Activated T-cell treated with anti-CD3 and anti-CD28 coated beads, Interleukin-2, amount 50 U/mL, for 24 hours (primary cell): Measurements from ENCODE around the gene SLC22A16.
"Not testable (repeated sequence)": the region's sequence is repeated elsewhere in the genome, so short reads cannot be mapped to it uniquely, and the experiment has no call there.

Experiments used
- DNase-seq: peaks from one replicate; pipeline ENCODE4 v3.0.0-alpha.2; 2020
- H3K27ac Mint-ChIP-seq: 2 replicates; pipeline ENCODE4 v1.8.0; 2020; ENCODE audit warnings: mild to moderate bottlenecking, mixed read lengths
- H3K27me3 Mint-ChIP-seq: 2 replicates; pipeline ENCODE4 v1.8.0; 2020; ENCODE audit warnings: mixed read lengths
- H3K36me3 Mint-ChIP-seq: 2 replicates; pipeline ENCODE4 v1.8.0; 2020; ENCODE audit warnings: low read depth, mixed read lengths
- H3K4me1 Mint-ChIP-seq: 2 replicates; pipeline ENCODE4 v1.8.0; 2020; ENCODE audit warnings: low read depth, mixed read lengths
- H3K4me3 Mint-ChIP-seq: 2 replicates; pipeline ENCODE4 v1.8.0; 2020; ENCODE audit warnings: mild to moderate bottlenecking, moderate library complexity, mixed read lengths
- H3K9me3 Mint-ChIP-seq: 2 replicates; pipeline ENCODE4 v1.8.0; 2020; ENCODE audit warnings: mixed read lengths

The SLC22A16 gene

GRCh38 chr6:110475066-110475653 is 1.3 kb downstream of the SLC22A16 start:
- Mint-ChIP-seq H3K4me3 (peak overlapping the region; percentile 62), H3K27ac (no peak overlapping the region), H3K4me1 (peaks cover 10% of the 10 kb centered on the region), H3K27me3 (peaks cover 55% of the 10 kb centered on the region), H3K9me3 (no peaks in the 10 kb centered on the region), H3K36me3 (no peaks in the 10 kb centered on the region)
- no peak for DNase-seq

GRCh38 chr6:110474500-110474899 is 1.9 kb downstream of the SLC22A16 start:
- Mint-ChIP-seq H3K27me3 (peaks cover 54% of the 10 kb centered on the region), H3K36me3 (no peaks in the 10 kb centered on the region)
- no peak for DNase-seq

GRCh38 chr6:110472739-110473138 is 3.7 kb downstream of the SLC22A16 start:
- Mint-ChIP-seq H3K27me3 (peaks cover 40% of the 10 kb centered on the region), H3K36me3 (no peaks in the 10 kb centered on the region), H3K27ac (no peak overlapping the region), H3K9me3 (no peaks in the 10 kb centered on the region), H3K4me3 (no peak overlapping the region), H3K4me1 (peaks cover 10% of the 10 kb centered on the region)
- DNase-seq: no peak

More at GRCh38 chr6:110474500-110474899, 1.9 kb downstream of the SLC22A16 start:
- Mint-ChIP-seq H3K27ac (no peak overlapping the region), H3K9me3 (no peaks in the 10 kb centered on the region), H3K4me3 (no peak overlapping the region), H3K4me1 (peaks cover 10% of the 10 kb centered on the region)

- Mint-ChIP-seq H3K9me3 (no peaks in the 10 kb centered on the region), H3K27me3 (peaks cover 36% of the 10 kb centered on the region), H3K36me3 (no peaks in the 10 kb centered on the region)
Observed at GRCh38 chr6:110471726-110472365, 4.6 kb downstream of the SLC22A16 start.

GRCh38 chr6:110468731-110469130 is 7.7 kb downstream of the SLC22A16 start:
- no peak overlapping the region for H3K4me3 Mint-ChIP-seq
- H3K27ac Mint-ChIP-seq: no peak overlapping the region
- no peak for DNase-seq
- H3K36me3 Mint-ChIP-seq: no peaks in the 10 kb centered on the region
- H3K27me3 Mint-ChIP-seq: peaks cover 27% of the 10 kb centered on the region
- H3K9me3 Mint-ChIP-seq: peaks cover 17% of the 10 kb centered on the region
- no peaks in the 10 kb centered on the region for H3K4me1 Mint-ChIP-seq

More at GRCh38 chr6:110471726-110472365, 4.6 kb downstream of the SLC22A16 start:
- H3K4me1 Mint-ChIP-seq: peaks cover 10% of the 10 kb centered on the region
- H3K27ac Mint-ChIP-seq: no peak overlapping the region
- no peak for DNase-seq
- H3K4me3 Mint-ChIP-seq: no peak overlapping the region

- Mint-ChIP-seq H3K27ac (no peak overlapping the region), H3K4me1 (no peaks in the 10 kb centered on the region), H3K9me3 (peaks cover 25% of the 10 kb centered on the region), H3K36me3 (no peaks in the 10 kb centered on the region), H3K4me3 (no peak overlapping the region), H3K27me3 (peaks cover 27% of the 10 kb centered on the region)
- no peak for DNase-seq
Observed at GRCh38 chr6:110467566-110468140, 8.8 kb downstream of the SLC22A16 start.

GRCh38 chr6:110462884-110463481 is 13.4 kb downstream of the SLC22A16 start:
- peaks cover 18% of the 10 kb centered on the region for H3K27me3 Mint-ChIP-seq
- DNase-seq: no peak

GRCh38 chr6:110461376-110461775 is 15.0 kb downstream of the SLC22A16 start:
- no peak for DNase-seq
- no peak overlapping the region for H3K27ac Mint-ChIP-seq
- H3K9me3 Mint-ChIP-seq: peaks cover 36% of the 10 kb centered on the region
- H3K27me3 Mint-ChIP-seq: peaks cover 18% of the 10 kb centered on the region
- no peak overlapping the region for H3K4me3 Mint-ChIP-seq
- no peaks in the 10 kb centered on the region for H3K36me3 Mint-ChIP-seq
- H3K4me1 Mint-ChIP-seq: no peaks in the 10 kb centered on the region

More at GRCh38 chr6:110462884-110463481, 13.4 kb downstream of the SLC22A16 start:
- H3K4me3 Mint-ChIP-seq: no peak overlapping the region
- peaks cover 36% of the 10 kb centered on the region for H3K9me3 Mint-ChIP-seq
- no peak overlapping the region for H3K27ac Mint-ChIP-seq
- H3K36me3 Mint-ChIP-seq: no peaks in the 10 kb centered on the region
- H3K4me1 Mint-ChIP-seq: no peaks in the 10 kb centered on the region

- DNase-seq: no peak
- no peaks in the 10 kb centered on the region for H3K4me1 Mint-ChIP-seq
- no peak overlapping the region for H3K4me3 Mint-ChIP-seq
- H3K27me3 Mint-ChIP-seq: peaks cover 5% of the 10 kb centered on the region
- no peak overlapping the region for H3K27ac Mint-ChIP-seq
- H3K36me3 Mint-ChIP-seq: no peaks in the 10 kb centered on the region
- H3K9me3 Mint-ChIP-seq: peaks cover 23% of the 10 kb centered on the region
Observed at GRCh38 chr6:110459137-110459536, 17.3 kb downstream of the SLC22A16 start.

- Mint-ChIP-seq H3K36me3 (no peaks in the 10 kb centered on the region), H3K4me1 (no peaks in the 10 kb centered on the region), H3K4me3 (no peak overlapping the region), H3K27me3 (peaks cover under 1% of the 10 kb centered on the region), H3K9me3 (peaks cover 16% of the 10 kb centered on the region), H3K27ac (no peak overlapping the region)
- DNase-seq: no peak
Observed at GRCh38 chr6:110458476-110458875, 17.9 kb downstream of the SLC22A16 start.

- not testable (repeated sequence) for H3K36me3 Mint-ChIP-seq, DNase-seq, H3K4me1 Mint-ChIP-seq
Observed at GRCh38 chr6:110457567-110458175, 18.7 kb downstream of the SLC22A16 start.

GRCh38 chr6:110456694-110457093 is 19.7 kb downstream of the SLC22A16 start:
- no peak for DNase-seq
- Mint-ChIP-seq H3K27ac (no peak overlapping the region), H3K4me3 (no peak overlapping the region), H3K9me3 (peaks cover 5% of the 10 kb centered on the region), H3K27me3 (peaks cover 4% of the 10 kb centered on the region), H3K4me1 (no peaks in the 10 kb centered on the region), H3K36me3 (no peaks in the 10 kb centered on the region)

More at GRCh38 chr6:110457567-110458175, 18.7 kb downstream of the SLC22A16 start:
- H3K9me3 Mint-ChIP-seq: peaks cover 11% of the 10 kb centered on the region
- H3K4me3 Mint-ChIP-seq, H3K27ac Mint-ChIP-seq, H3K27me3 Mint-ChIP-seq: not testable (repeated sequence)

- Mint-ChIP-seq H3K27me3 (peaks cover 14% of the 10 kb centered on the region), H3K27ac (no peak overlapping the region), H3K4me1 (no peaks in the 10 kb centered on the region), H3K9me3 (no peaks in the 10 kb centered on the region), H3K4me3 (no peak overlapping the region), H3K36me3 (no peaks in the 10 kb centered on the region)
- DNase-seq: no peak
Observed at GRCh38 chr6:110449541-110449895, 26.9 kb downstream of the SLC22A16 start.

- Mint-ChIP-seq H3K4me1 (no peaks in the 10 kb centered on the region), H3K4me3 (no peak overlapping the region), H3K27me3 (peaks cover 14% of the 10 kb centered on the region), H3K27ac (no peak overlapping the region), H3K9me3 (no peaks in the 10 kb centered on the region), H3K36me3 (no peaks in the 10 kb centered on the region)
- no peak for DNase-seq
Observed at GRCh38 chr6:110448846-110449540, 27.4 kb downstream of the SLC22A16 start.
